HG03442 (cell line): ENCODE results near the gene ARPC1A.
"Not testable (repeated sequence)": the region's sequence is repeated elsewhere in the genome, so short reads cannot be mapped to it uniquely, and the experiment has no call there.

ENCODE experiments used
- ATAC-seq: cut with Tn5 transposase; IDR thresholded peaks from one replicate; pipeline ENCODE4 v1.9.1; 2021; ENCODE audit warnings: mild to moderate bottlenecking, moderate library complexity; ENCODE audit not compliant: unreplicated experiment

Gene ARPC1A

GRCh38 chr7:99406557-99406956 lies 80.9 kb downstream of the ARPC1A start:
- no peak for ATAC-seq

- no peak for ATAC-seq
Measured at GRCh38 chr7:99407872-99408378, 82.2 kb downstream of the ARPC1A start.

GRCh38 chr7:99408379-99409191 lies 82.9 kb downstream of the ARPC1A start, which contains the start of the genes BUD31 and PDAP1:
Gene BUD31, plus strand, starts transcription at chr7:99408969. Its CDS starts 2,124 bp downstream, at chr7:99411093.
Gene PDAP1, minus strand, starts transcription at chr7:99408597. Its CDS starts 49 bp downstream, at chr7:99408548.
- peak; percentile 70 for ATAC-seq

- no peak for ATAC-seq
Measured at GRCh38 chr7:99409192-99409572, 83.5 kb downstream of the ARPC1A start.

- no peak for ATAC-seq
Measured at GRCh38 chr7:99409806-99410205, 84.1 kb downstream of the ARPC1A start.

GRCh38 chr7:99410635-99411034 lies 84.9 kb downstream of the ARPC1A start:
- no peak for ATAC-seq

- ATAC-seq = not testable (repeated sequence)
Measured at GRCh38 chr7:99415513-99416127, 89.9 kb downstream of the ARPC1A start.
